Thymus (tissue), 11 donors: ENCODE data around the gene TRIP13. TPM values are rescaled to one million over a fixed set of nuclear protein-coding genes. Genes with fewer than 3 reads are reported as not detected.
"Not testable (repeated sequence)": the region's sequence is repeated elsewhere in the genome, so short reads cannot be mapped to it uniquely, and the experiment has no call there.

ENCODE experiments used
- DNase-seq, 9 donors: peaks; one replicate each; pipeline ENCODE4 v3.0.0-alpha.2; 2013; ENCODE audit warnings: low spot score in 9 of 9, low read depth in 6 of 9, missing footprints in 1 of 9
- H3K27ac ChIP-seq, 2 donors: one replicate each; pipeline ENCODE4 v1.5.1; 2013; ENCODE audit warnings: control low read depth in 1 of 2, low read depth in 1 of 2, low read length in 1 of 2, mild to moderate bottlenecking in 1 of 2, moderate library complexity in 1 of 2
- H3K27me3 ChIP-seq, 2 donors: one replicate each; pipeline ENCODE4 v1.5.1; 2013; ENCODE audit warnings: low read length in 1 of 2; ENCODE audit not compliant: control insufficient read depth in 2 of 2, insufficient read depth in 1 of 2
- H3K36me3 ChIP-seq, 2 donors: one replicate each; pipeline ENCODE4 v1.5.1; 2013; ENCODE audit warnings: low read length in 1 of 2, mild to moderate bottlenecking in 1 of 2, moderate library complexity in 1 of 2; ENCODE audit not compliant: control insufficient read depth in 2 of 2, insufficient read depth in 2 of 2
- H3K4me1 ChIP-seq, 2 donors: one replicate each; pipeline ENCODE4 v1.5.1; 2013; ENCODE audit warnings: low read length in 2 of 2; ENCODE audit not compliant: control insufficient read depth in 2 of 2, insufficient read depth in 2 of 2
- H3K4me3 ChIP-seq, 2 donors: one replicate each; pipeline ENCODE4 v1.5.1; 2013; ENCODE audit warnings: low read length in 2 of 2, control low read depth in 1 of 2, mild to moderate bottlenecking in 1 of 2
- H3K9me3 ChIP-seq, 2 donors: one replicate each; pipeline ENCODE4 v1.5.1; 2013; ENCODE audit warnings: low read length in 1 of 2, mild to moderate bottlenecking in 1 of 2; ENCODE audit not compliant: control insufficient read depth in 2 of 2, insufficient read depth in 1 of 2
- WGBS: extraction: QIAGEN DNeasy Blood & Tissue Kit; methylation state at CpG from one replicate; pipeline ENCODE4 v1.1.7; 2013; 5-methylcytosine and 5-hydroxymethylcytosine counted together
- polyA plus RNA-seq: library from polyadenylated mRNA; stranded (reverse); fragments of 200-250 nt; gene quantifications from one replicate; pipeline ENCODE4 v1.2.3, GENCODE V29; 2013
- total RNA-seq: library from RNA; stranded (reverse); fragments of 120-200 nt; gene quantifications from one replicate; pipeline ENCODE4 v1.2.4, GENCODE V29; 2013
- donor health status: healthy.

Gene TRIP13
- total and polyA plus RNA-seq, 2 donors, result 2.1 to 12.9 TPM

DNA sequence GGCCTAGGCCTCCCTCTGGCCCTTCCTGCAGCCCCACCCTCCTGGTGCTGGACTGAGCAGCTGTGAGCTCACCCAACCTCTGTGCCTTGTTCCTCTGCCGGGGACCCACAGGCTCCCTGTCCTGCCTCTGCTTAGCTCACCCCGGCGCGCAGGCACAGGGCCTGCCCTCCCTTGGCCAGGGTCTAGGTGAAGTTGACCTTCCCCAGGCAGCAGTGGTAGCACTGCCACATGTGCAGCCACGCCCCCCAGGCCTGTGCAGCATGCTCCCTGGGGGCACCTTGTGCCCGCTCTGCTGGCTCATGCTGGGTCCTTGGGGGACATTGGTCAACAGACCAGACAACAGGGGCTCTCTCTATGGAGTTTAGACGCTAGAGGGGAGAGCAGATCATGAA lies 18.1 kb downstream of the TRIP13 start:
- no peak for DNase-seq
- 97% methylated on average over 7 of the region's 7 CpGs for WGBS
- Histone ChIP-seq H3K4me3 (no peak overlapping the region), H3K9me3 (no peaks in the 10 kb centered on the region), H3K36me3 (peaks cover 33 to 41% of the 10 kb centered on the region in 2 donors), H3K27ac (no peak overlapping the region), H3K4me1 (peaks cover 0 to 10% of the 10 kb centered on the region in 2 donors), H3K27me3 (no peaks in the 10 kb centered on the region)

DNA sequence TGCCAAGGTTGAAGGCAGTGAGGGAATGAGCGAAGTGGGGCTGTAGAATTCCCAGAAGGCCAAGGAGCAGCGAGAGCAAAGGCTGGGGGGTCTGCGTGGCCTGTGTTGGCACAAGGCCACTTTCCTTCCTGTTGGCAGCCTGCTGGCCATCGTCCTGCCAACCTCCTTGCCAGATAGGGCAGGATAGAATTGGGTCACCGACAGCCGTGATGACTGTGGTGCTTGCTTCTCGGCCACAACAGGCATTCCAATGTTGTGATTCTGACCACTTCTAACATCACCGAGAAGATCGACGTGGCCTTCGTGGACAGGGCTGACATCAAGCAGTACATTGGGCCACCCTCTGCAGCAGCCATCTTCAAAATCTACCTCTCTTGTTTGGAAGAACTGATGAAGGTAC lies 18.9 kb downstream of the TRIP13 start:
- Histone ChIP-seq H3K9me3 (no peaks in the 10 kb centered on the region), H3K27me3 (no peaks in the 10 kb centered on the region), H3K36me3 (peaks cover 35 to 47% of the 10 kb centered on the region in 2 donors), H3K4me1 (peaks cover 0 to 10% of the 10 kb centered on the region in 2 donors), H3K27ac (no peak overlapping the region), H3K4me3 (no peak overlapping the region)
- 98% methylated on average over 11 of the region's 11 CpGs for WGBS
- no peak for DNase-seq

DNA sequence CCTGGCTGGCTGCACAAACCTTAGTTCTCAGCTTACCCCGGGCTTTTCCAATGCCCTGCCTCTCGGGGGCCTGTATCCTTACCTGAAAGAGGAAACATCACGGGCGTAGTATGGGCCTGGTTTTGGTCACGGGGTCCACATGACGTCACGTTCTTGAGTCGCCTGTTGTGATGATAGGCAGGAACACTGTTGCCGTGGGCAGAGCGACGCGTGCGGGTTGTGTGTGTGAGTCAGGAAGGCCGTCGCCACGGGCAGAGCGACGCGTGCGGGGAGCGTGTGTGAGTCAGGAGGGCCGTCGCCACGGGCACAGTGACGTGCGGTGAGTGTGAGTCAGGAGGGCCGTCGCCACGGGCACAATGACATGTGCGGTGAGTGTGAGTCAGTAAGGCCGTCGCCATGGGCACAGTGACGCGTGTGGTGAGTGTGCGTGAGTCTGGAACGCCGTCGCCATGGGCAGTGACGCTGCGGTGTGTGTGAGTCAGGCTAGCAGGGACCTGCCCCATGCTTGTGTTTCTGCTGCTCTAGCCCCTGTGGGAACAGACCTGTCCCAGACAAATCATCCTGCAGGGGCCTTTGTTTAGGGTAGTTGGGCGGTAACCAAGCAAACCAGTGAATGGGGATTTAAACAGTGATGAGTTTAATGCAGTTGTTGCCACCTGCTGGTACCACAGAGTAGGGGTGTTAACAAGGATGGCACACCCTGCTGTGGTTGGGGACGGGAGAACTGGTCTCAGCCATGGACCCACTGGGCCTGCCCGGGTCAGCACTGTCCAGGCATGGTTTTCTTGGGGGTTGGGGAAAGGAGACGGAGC lies 19.8 kb downstream of the TRIP13 start:
- DNase-seq, result peak in 1 of 9 donors; percentile 26
- 97% methylated on average over 44 of the region's 44 CpGs for WGBS

DNA sequence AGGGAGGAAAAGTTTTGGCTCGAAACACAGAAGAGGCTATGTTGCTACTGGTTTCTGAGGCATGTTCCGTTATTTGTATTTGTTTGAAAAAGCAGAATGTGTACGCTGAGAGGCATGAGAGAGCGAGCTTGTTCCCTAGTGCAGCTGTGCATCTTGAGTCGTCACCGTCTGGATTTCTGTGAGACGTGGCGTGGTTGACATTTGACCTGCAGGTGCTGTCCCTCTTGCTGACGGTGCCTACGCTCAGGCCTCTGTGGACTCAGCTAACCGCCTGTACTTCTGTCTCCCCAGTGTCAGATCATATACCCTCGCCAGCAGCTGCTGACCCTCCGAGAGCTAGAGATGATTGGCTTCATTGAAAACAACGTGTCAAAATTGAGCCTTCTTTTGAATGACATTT lies 21.5 kb downstream of the TRIP13 start:
- Histone ChIP-seq H3K27ac (no peak overlapping the region), H3K4me3 (no peak overlapping the region), H3K36me3 (peaks cover 27 to 43% of the 10 kb centered on the region in 2 donors), H3K27me3 (no peaks in the 10 kb centered on the region), H3K4me1 (peaks cover 0 to 10% of the 10 kb centered on the region in 2 donors), H3K9me3 (no peaks in the 10 kb centered on the region)
- 96% methylated on average over 14 of the region's 14 CpGs for WGBS
- DNase-seq, result no peak

More for the DNA sequence above, 19.8 kb downstream of the TRIP13 start:
- no peak overlapping the region for H3K4me3 ChIP-seq
- H3K27me3 ChIP-seq, result no peaks in the 10 kb centered on the region
- no peak overlapping the region for H3K27ac ChIP-seq
- H3K9me3 ChIP-seq, result no peaks in the 10 kb centered on the region
- H3K36me3 ChIP-seq, result peaks cover 33 to 48% of the 10 kb centered on the region in 2 donors
- H3K4me1 ChIP-seq, result peaks cover 0 to 10% of the 10 kb centered on the region in 2 donors

DNA sequence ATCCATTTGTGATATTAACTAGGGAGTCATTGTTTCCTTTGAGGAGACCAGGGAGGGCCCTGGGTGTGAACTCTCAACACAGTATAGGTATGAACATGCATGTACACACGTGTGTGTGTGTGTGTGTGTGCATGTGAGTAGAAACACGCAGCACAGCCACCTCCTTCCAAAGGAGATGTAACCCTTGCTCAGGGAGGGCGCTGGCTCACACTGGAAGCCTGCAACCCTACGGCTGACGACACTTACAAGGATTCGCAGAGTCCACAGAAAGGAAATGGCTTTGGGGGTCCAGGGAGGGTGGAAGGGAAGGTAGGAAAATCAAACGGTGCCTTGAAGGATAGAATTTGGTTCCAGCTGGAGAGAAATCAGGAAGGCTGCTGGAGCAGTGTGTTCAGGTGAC lies 21.9 kb downstream of the TRIP13 start:
- DNase-seq, result no peak
- Histone ChIP-seq H3K9me3 (no peaks in the 10 kb centered on the region), H3K36me3 (peaks cover 27 to 43% of the 10 kb centered on the region in 2 donors), H3K27me3 (no peaks in the 10 kb centered on the region), H3K4me3 (no peak overlapping the region), H3K4me1 (peaks cover 0 to 10% of the 10 kb centered on the region in 2 donors), H3K27ac (no peak overlapping the region)
- 92% methylated on average over 7 of the region's 7 CpGs for WGBS

DNA sequence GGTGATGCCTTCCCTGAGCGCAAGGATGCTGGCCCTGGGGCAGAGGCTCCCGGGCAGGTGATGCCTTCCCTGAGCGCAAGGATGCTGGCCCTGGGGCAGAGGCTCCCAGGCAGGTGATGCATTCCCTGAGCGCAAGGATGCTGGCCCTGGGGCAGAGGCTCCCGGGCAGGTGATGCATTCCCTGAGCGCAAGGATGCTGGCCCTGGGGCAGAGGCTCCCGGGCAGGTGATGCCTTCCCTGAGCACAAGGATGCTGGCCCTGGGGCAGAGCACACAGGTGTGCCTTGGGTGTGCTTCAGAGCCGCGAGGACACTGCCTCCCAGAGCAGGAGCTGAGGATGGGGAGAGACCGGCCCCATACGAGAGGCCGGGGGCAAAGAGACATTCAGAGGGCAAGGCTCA lies 22.7 kb downstream of the TRIP13 start:
- DNase-seq, H3K4me1 ChIP-seq, H3K4me3 ChIP-seq, H3K9me3 ChIP-seq, H3K27ac ChIP-seq, H3K27me3 ChIP-seq: not testable (repeated sequence)
- WGBS, result 99% methylated on average over 12 of the region's 12 CpGs
- peaks cover 27 to 43% of the 10 kb centered on the region in 2 donors for H3K36me3 ChIP-seq

DNA sequence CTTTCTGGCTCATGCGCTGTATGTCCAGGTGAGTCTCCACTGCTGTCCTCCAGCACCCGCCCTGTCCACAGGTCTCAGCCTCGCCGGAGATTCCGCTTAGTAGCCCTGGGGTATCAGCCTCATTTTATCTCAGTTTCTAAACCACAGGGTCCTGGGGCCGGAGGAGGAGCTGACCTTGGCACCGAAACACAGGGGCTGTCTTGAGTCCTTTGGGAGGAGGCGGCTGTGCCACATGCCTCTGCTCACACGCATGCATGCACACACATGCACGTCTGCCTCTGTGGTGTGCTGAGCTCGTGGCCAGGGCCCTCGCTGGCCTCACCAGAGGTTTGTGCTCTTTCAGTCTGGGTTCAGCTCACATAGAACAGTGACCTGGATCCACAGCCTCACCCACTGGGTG lies 23.3 kb downstream of the TRIP13 start:
- DNase-seq, result no peak
- Histone ChIP-seq H3K9me3 (no peaks in the 10 kb centered on the region), H3K27me3 (no peaks in the 10 kb centered on the region), H3K36me3 (peaks cover 27 to 43% of the 10 kb centered on the region in 2 donors), H3K27ac (no peak overlapping the region), H3K4me1 (peaks cover 0 to 8% of the 10 kb centered on the region in 2 donors), H3K4me3 (no peak overlapping the region)
- WGBS, result 98% methylated on average over 12 of the region's 12 CpGs

DNA sequence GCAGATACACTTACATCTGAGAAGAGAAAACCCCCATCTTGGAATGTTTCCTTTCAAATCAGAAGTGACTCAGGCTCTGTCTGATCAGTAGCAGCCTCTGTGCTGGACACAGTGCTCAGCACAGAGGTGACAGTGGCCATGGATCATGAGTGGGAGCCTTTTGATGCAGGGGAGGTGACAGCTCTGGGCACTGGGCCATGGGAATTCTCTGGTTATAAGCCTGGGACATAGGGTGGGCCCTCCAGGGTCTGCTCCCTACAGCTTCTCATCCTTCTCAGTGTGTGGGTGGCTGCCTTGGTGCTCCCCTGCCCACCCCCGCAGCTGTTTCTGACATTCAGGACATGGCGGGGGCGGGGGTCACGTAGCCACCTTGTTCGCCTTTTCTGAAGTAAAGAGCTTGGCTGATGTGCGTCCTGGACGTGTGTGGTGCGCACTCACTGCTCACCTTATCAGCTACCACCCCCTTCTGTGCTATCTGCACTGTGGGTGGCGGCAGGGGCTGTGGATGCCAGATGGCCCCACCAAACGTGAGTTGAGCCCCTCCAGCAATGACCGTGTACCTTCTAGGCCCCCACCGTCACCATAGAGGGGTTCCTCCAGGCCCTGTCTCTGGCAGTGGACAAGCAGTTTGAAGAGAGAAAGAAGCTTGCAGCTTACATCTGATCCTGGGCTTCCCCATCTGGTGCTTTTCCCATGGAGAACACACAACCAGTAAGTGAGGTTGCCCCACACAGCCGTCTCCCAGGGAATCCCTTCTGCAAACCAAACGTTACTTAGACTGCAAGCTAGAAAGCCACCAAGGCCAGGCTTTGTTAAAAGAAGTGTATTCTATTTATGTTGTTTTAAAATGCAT lies 24.0 kb downstream of the TRIP13 start:
- Histone ChIP-seq H3K4me3 (no peak overlapping the region), H3K36me3 (peaks cover 27 to 41% of the 10 kb centered on the region in 2 donors), H3K4me1 (peaks cover 0 to 8% of the 10 kb centered on the region in 2 donors), H3K27me3 (no peaks in the 10 kb centered on the region), H3K9me3 (peaks cover 0 to under 1% of the 10 kb centered on the region in 2 donors), H3K27ac (no peak overlapping the region)
- no peak for DNase-seq
- WGBS, result 97% methylated on average over 14 of the region's 14 CpGs

DNA sequence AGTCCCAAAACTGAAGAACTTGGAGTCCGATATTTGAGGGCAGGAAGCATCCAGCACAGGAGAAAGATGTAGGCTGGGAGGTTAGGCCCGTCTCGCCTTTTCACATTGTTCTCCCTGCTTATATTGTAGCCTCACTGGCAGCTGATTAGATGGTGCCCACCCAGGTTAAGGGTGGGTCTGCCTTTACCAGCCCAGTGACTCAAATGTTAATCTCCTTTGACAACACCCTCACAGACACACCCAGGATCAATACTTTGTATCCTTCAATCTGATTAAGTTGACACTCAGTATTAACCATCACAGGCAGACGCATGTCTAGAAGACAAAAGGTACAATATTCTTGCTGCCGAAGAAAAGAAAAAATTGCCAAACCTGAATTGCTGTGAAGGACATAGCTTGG lies 26.0 kb downstream of the TRIP13 start:
- 98% methylated on average over 5 of the region's 5 CpGs for WGBS
- not testable (repeated sequence) for H3K27ac ChIP-seq, H3K4me3 ChIP-seq, DNase-seq, H3K9me3 ChIP-seq, H3K27me3 ChIP-seq, H3K4me1 ChIP-seq
- H3K36me3 ChIP-seq, result peaks cover 25 to 29% of the 10 kb centered on the region in 2 donors
